CD4-positive, alpha-beta T cell treated with Interferon alpha-2 for 1 hour (primary cell): ENCODE results near the gene SLC18A2.
"Not testable (repeated sequence)": the region's sequence is repeated elsewhere in the genome, so short reads cannot be mapped to it uniquely, and the experiment has no call there.

Experiments used
- DNase-seq, 2 donors: peaks; one replicate each; pipeline ENCODE4 v3.0.0-alpha.2; 2020 to 2022

The SLC18A2 gene

DNA sequence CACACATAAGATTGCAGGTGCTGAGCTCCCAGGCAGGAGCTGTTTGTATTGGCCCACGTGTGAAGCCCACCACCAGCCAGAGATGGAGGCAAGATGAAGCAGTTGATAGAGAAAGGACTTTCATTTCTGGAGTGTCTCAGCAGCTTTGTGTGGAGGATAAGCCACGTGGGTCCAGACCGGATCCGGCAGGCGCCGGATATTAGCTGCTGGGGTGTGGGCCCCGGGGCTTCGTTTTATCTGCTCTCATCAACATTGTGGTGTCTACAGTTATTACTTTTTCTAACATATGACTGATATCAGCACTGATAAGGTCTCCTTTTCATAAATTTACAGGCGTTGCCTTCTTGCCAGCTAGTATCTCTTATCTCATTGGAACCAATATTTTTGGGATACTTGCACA is 25.5 kb downstream of the SLC18A2 start:
- no peak for DNase-seq

DNA sequence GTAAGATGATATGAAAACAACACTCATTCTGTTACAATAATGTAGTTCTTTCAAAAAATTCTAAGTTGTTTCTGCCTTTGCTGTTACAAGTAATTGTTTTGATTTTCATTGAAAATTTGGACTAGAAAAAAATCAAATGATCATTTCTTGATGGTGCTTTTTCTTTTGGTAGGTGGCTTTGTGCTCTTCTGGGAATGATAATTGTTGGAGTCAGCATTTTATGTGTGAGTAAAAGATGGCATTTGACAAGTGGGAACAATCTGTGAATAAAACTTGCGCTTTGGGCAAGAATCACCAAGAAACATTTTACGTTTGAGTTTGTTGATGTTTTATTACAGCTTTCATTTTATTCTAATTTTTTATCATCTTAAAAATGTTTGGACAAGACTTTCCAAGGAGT is 25.9 kb downstream of the SLC18A2 start:
- DNase-seq, result no peak

DNA sequence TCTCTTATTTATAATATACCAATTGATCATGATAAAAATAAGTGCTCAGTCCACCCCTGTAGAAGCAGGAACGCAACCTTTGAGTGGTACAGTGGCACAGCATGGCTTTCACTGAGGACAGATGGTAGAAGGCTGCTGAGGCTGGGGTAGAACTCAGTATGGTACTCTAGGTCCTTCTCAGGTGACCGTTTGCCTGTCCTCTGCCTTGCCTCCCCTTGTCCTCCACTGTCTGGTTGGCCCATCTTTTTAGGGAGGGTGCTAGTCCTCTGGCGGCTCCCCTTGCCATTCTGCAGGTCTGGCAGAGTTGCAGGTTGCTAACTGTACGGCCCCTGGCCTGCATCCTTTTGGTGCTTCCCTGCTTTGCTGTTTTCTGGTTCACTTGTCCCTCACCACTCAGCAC is 27.3 kb downstream of the SLC18A2 start:
- no peak for DNase-seq

DNA sequence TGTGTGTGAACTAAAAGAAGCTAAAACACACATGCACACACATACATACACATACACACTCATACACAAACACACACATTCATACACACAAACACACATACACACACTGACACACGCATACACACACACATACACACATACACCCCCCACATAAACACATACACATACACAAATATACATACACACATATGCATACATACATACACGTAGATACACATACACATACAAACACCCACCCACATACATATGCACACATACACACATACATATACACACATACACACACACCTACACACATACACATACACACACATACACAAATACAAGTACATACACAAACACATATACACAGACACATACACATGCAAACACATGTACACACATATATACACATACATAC is 28.0 kb downstream of the SLC18A2 start:
- DNase-seq, result no peak

DNA sequence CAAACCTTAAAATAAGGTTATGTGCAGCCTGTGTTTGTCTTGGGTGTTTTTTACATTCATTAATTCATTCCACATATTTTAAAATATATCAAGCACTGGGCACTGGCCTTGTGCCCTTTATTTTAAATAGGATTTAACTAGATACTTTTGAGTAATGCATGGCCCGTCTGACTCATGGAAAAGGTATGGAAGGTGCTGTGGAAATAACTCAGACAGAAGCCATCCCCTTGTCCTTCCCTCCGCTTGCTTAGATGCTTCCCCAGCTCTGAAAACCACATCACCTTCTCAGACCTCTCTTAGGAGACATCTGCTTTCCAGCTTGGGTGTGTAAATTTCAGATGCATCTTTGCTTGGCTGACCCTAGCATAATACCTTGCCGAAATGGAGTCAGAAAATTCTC is 30.5 kb downstream of the SLC18A2 start:
- no peak for DNase-seq

DNA sequence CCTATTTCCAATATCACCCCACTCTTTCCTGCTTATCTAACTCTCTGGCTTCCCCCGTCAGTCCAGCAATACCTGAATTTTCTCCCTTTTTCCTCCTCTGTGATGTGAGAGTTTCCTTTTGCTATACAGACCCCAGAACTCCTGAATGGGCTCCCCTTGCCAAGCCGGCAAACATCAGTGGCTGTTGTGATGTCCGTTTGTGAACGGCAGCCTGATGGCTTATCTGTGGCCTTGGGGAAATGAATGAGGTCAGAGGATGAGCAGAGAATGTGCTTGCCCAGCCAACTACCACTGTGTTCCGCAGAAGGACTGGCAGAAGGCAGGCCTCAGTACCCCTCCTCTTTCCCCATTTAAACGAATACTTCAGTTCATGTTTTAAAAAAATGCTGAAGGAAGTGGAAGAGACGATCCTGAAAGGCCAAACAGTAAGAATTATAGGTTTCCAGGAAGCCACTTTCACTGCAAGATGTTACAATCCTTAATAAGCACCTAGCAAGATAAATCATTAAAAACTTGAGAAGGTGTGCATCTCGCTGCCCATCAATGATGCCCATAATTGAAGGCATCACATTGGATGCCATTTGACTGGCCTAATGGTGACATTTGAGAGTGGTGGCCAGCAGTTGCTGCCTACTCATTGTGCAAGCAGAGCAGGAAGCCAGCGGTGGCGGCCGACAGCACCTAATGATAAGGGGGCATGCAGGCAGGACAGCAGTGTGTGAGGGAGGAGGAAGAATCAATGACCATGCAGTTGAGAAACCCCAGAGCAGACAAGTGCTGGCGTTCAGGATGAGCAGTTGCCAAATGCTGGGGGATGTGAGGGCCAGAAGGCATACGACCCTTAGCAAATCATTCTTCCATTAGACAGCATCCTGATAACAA is 31.5 kb downstream of the SLC18A2 start:
- no peak for DNase-seq

DNA sequence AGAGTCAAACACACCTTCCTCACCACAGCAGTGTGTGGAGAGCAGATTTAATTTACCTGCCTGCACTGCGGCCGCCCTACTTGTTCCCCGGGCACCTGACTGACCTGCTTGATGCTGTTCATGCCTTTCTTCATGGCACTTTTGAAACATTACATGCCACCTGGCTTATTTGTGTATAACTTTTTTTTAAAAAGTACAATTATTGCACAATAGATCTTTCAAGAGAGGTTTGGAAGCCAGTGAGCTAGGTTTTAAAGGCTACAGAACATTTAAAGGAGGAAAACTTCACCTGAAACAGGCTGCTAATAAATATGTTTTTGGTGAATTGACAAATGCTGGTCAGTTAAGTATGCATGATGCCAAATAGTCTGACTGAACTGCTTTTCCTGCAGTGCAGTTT is 33.1 kb downstream of the SLC18A2 start:
- no peak for DNase-seq

DNA sequence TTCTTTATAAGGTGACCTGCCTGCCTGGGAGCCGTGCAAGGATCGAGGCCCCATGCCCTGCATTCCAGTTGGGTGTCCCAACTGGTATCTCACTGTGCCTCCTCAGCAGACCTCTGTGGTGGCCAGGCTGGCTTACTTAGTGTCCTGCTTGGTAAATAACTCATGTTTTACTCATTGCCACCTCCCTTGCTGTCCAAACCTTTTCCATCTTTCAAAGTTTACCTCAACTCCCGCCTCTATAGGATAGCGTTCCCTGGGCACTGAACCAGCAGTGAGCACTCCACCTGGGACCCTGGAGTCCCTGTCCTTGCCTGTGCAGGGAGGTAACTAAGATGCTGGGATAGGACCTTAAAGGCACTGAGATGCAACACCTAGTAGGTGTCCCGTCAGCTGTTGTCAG is 33.6 kb downstream of the SLC18A2 start:
- DNase-seq, result no peak

DNA sequence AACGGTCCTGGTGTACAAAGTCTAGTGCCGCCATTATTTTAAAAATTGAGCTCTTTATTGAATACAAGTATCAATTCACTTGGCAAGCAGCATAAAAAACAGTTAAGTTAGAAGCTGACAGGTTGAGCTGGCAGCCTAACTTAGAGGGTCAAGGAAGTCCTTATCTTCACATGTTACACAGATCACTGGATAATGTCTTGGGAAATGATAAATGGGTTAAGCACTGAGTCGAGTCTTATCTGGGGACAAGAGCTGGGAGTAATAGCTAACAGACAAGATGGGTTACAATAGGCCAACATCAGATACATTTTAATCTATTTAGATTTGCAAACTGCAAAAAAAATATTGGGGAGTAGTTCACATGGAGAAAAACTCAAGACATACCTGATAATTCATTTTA is 34.2 kb downstream of the SLC18A2 start:
- DNase-seq, result no peak

DNA sequence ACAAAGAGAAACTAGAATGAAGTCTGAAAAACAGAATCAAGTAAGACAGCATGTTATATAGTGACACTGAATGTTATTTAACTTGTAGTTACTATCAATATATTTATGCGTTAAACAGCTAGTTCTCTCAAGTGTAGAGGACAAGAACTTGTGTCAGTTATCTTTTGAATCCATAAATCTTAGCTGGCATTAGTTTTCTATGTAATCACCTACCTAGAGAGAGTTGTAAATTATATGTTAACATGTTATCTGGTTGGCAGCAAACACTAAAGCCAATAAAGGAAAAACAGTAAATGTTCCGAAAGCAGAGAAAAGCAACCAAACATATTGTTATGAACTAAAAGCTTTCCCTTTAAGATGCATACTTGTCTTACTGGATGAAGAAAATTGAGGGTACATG is 36.8 kb downstream of the SLC18A2 start:
- DNase-seq, result no peak

DNA sequence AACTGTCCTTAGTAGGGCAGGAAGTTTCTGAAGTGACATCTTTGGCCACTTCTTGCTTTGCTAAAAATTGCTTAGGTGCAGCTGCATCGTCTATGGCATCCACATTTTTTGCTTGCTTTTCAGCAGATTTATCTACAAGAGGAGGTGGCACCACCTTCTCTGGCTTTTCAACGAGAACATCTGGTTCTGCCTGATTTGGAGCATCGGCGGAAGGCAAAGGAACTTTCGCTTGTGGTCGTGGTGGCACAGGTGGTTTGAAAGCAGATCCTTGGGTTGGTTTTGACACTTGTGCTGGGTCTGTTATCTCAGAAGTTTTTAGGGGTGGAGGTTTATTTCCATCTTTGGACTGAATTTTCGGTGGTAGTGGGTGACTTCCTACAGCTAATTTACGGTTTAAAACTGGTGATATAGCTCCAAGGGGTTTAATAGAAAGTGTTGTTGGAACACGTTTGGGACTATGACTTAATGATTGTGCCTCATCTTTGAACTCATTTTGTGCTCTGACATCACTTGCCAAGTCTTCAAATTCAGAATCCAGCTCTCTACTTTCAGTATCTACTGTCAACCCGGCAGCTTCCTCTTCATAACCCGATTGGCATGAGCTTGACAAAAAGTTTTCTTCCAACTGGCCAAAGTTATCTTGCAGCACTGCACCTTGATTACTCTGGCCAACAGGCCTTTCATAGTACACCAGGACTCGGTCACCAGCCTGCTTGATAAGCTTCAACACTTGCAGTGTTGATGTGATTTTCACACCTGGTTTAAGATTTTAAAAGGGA is 44.0 kb downstream of the SLC18A2 start:
- no peak for DNase-seq

DNA sequence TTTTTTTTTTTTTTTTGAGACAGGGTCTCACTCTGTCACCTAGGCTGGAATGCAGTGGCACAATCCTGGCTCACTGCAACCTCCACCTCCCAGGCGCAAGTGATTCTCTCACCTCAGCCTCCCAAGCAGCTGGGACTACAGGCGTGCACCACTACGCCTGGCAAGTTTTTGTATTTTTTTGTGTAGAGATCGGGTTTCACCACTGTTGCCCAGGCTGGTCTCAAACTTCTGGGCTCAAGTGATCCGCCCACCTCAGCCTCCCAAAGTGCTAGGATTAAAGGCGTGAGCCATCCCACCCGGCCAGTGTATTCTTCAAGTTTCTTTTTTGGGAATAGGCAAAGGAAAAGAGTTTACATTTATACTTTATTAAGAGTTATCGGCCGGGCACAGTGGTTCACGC is 50.0 kb downstream of the SLC18A2 start:
- DNase-seq, result not testable (repeated sequence)

DNA sequence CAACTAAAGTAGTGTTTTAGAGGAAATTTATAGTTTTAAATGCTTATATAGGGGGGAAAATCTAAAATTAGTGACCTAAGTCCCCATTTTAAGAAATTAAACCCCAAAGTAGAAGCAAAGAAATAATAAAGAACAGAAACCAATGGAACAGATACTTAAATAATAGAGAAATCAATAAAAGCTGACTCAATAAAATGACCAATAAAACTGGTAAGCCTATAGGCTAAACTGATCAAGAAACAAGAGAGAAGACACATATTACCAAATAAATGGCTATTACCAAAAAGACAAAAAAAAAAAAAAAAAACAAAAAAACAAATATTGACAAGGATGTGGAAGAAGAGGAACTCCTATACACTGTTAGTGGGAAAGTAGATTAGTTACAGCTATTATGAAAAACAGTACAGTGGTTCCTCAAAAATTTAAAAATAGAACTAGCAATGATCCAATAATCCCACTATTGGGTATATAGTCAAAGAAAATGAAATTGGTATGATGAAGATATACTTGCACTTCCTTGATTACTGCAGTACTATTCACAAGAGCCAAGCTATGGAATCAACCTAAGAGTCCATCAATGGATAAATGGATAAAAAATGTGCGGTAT is 53.2 kb downstream of the SLC18A2 start:
- DNase-seq, result no peak

DNA sequence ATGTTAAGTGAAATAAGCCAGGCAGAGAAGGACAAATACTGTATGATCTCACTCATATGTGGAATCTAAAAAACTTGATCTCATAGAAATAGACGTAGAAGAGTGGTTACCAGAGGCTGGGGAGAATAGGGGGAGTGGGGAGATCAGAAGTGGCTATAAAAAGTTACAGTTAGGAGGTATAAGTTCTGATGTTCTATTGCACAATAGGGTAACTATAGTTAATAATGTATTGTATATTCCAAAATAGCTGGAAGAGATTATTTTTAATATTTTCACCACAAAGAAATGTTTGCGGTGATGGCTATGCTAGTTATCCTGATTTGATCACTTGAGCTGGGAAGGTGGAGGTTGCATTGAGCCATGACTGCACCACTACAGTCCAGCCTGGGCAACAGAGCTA is 53.8 kb downstream of the SLC18A2 start:
- DNase-seq, result no peak

DNA sequence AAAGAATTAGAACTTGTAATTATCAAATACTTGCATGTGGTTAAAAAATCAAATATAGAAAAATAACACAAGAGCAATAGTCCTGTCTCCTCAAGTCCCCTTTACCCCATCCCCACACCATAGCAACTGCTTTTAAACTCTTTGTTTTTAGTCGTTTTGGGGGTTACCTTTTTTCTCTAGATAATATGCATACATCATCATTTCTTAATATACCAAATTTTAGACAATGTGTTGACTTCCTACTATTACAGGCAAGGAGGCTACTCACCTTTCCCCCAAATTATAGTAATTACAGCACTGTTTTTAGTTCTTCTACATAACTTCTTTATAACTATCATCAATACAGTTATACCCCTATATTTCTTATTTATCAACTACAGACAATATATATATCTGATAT is 57.3 kb downstream of the SLC18A2 start:
- DNase-seq, result no peak

DNA sequence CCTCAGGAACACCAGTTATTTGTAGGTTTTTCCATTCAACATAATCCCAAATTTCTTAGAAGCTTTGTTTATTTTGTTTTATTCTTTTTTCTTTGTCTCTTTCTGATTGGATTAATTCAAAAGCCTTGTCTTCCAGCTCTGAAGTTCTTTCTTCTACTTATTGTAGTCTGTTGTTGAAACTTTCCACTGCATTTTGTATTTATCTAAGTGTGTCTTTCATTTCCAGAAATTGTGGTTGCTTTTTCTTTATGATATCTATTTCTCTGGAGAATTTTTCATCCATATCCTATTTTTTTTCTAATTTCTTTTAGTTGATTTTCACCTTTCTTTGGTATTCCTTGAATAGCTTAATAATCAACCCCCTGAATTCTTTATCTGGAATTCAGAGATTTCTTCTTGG is 58.5 kb downstream of the SLC18A2 start:
- no peak for DNase-seq

DNA sequence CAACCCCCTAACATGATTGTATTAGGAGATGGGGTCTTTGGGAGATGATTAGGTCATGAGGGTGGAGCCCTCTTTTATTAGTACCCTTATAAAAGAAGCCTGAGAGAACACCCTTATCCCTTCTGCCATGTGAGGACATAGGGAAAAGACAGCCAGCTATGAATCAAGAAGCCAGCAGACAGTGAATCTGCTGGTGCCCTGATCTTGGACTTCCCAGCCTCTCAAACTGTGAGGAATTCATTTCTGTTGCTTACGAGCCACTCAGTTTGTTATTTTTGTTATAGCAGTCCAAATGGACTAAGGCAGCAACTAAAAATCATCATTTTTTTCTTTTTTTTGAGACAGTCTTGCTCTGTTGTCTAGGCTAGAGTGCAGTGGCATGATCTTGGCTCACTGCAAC is 59.8 kb downstream of the SLC18A2 start:
- no peak for DNase-seq

DNA sequence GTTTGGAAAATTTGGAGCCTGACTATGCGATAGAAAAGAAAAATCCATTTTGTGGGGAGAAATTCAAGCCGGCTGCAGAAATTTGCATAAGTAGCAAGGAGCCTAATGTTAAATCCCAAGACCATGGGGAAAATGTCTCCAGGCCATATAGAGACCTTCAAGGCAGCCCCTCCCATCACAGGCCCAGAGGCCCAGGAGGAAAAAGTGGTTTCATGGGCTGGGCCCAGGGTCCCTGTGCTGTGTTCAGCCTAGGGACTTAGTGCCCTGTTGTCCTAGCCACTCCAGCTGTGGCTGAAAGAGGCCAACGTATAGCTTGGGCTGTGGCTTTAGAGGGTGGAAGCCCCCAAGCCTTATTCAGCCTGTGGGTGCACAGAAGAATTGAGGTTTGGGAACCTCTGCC is 62.5 kb downstream of the SLC18A2 start:
- DNase-seq, result not testable (repeated sequence)

DNA sequence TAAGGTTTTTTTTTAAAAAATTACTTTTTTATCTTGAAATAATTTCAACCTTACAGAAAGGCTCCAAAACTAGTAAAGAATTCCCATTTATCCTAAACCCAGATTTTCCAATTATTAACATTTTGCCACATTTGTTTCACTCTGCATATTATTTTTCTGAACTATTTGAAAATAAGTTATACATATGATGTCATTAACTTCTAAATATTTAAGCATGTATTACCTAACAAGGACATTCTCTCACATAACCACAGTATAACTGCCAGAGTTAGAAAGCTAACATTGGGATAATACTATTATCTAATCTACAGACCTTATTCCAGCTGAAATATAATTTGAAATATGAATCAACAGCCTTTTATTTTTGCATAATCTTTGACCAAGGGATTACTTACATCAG is 65.8 kb downstream of the SLC18A2 start:
- no peak for DNase-seq

DNA sequence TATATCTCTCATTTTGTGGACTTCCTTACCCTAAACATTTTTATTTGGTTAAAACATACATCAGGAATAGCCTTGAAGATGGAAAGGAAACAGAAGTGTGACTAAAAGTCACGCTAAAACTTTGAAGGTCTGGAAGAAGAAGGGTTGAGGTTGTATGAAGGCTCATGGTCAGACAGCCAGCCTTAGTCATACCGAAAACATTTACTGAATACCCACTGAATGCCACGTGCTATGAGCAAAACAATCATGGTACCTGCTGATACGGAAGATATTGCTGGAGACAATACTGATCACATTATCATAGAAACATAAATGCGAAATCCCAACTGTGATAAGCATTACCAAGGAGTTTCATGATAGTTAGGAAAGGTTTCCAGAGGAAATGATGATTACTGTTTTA is 70.3 kb downstream of the SLC18A2 start:
- DNase-seq, result no peak

DNA sequence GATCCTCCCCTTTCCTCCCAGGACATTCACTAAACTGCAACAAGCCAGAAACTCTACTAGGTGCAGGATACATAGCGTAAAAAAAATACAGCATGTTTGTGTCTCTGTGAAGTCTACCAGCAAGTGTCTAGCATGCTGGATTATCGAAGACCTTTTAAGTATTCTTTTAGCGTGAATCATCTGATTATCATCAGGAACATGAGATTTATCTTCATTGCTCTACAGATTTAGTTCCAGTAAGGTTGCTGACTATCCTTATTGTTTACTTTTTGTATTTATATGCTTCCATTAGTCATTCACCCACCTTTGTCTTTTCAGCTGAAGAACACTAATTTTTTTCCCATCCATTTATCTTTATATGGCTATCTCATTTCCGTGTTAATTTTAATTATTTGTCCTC is 71.5 kb downstream of the SLC18A2 start:
- no peak for DNase-seq

DNA sequence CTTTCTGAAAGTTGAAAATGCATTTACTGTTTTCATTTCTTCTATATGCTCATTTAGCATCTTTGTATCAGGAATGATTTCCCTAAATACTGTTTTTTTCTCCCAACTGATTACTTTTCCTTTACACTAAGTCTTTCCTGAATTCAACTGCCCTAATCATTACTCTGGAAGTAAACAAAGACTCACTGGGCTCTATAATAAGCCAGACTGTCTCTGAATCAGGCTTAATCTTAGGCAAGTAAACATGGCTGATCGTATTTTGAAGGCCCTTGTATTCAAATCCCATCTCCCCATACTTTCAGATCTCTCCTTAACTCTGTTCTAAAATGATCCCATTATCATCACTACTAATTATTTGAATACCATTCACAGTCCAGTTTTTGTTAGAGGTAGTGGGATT is 72.7 kb downstream of the SLC18A2 start:
- no peak for DNase-seq

DNA sequence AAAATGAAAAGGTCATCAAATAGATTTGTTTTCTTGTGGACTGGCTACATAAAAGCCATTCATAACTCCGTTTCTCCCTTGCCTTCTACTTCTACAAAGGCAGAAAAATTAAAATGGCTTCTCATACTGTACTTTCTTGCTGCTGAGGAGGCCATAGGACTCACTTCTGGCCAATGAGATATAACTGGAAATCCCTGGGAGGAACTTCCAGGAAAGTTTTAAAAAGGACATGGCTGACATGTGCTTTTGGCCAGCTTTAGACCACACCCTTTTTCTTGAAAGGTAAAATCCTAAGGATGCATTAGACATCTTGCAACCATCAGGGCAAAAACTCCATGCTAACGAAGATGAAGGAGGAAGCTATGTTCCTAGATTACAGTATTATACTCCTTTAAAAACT is 75.8 kb downstream of the SLC18A2 start:
- DNase-seq, result no peak

DNA sequence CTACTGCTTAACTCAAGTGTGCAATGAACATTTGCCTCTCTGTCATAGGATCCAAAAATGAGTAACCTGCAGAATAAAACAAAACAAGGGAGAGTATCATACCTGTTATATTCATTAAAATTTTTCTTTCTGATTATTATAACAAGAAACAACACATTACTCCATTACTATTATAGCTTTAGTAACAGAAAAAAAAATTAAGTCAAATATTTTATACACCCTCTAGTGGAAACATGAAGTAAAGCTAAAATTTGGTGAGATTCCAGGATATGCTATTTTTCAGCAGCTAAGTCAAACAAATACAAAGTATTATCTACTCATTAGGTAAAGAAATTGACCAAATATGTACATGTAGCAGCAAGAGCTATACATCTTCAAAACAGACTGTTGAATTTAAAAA is 78.0 kb downstream of the SLC18A2 start:
- no peak for DNase-seq
